ENCODE results near the gene PIMREG.

The PIMREG gene

DNA sequence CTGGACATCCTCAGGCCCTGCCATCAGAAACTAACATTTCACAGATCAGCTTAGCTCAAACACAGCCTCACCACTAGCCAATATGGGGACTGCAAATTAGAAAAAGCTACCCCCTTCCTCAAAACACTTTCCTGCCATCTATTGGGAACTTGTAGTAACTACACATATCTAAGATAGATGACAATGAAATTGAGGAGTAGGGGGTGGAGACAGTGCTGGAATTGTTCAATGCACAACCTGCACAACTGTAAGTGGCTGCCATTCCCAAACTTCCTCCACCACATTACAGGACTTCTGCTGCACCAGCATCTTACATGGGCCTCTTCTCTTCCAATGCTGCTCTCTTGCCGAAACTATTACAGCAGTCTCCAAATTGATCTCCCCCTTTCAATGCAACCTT, 31.2 kb upstream of the PIMREG start:
- TF ChIP-seq, protein P1, sequence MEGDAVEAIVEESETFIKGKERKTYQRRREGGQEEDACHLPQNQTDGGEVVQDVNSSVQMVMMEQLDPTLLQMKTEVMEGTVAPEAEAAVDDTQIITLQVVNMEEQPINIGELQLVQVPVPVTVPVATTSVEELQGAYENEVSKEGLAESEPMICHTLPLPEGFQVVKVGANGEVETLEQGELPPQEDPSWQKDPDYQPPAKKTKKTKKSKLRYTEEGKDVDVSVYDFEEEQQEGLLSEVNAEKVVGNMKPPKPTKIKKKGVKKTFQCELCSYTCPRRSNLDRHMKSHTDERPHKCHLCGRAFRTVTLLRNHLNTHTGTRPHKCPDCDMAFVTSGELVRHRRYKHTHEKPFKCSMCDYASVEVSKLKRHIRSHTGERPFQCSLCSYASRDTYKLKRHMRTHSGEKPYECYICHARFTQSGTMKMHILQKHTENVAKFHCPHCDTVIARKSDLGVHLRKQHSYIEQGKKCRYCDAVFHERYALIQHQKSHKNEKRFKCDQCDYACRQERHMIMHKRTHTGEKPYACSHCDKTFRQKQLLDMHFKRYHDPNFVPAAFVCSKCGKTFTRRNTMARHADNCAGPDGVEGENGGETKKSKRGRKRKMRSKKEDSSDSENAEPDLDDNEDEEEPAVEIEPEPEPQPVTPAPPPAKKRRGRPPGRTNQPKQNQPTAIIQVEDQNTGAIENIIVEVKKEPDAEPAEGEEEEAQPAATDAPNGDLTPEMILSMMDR (IDR thresholded peaks at IDR 0.05; ENCODE audit: poor library complexity, severe bottlenecking): peak; percentile 73
- Histone ChIP-seq H3K27me3 (ENCODE audit: insufficient read depth, poor library complexity, severe bottlenecking) (no peaks in the 10 kb centered on the region), H3K36me3 (ENCODE audit: low read depth) (no peaks in the 10 kb centered on the region), H3K4me1 (ENCODE audit: insufficient read depth, poor library complexity, severe bottlenecking) (no peaks in the 10 kb centered on the region), H3K4me3 (ENCODE audit: severe bottlenecking) (no peak overlapping the region), H3K9me3 (ENCODE audit: severe bottlenecking) (no peaks in the 10 kb centered on the region), H3K27ac (ENCODE audit: poor library complexity, severe bottlenecking) (no peak overlapping the region)
- peak; percentile 50; the same call in 1 of the 3 replicates for ATAC-seq (ENCODE audit: low read depth)
- no peak for DNase-seq (ENCODE audit: low spot score)

DNA sequence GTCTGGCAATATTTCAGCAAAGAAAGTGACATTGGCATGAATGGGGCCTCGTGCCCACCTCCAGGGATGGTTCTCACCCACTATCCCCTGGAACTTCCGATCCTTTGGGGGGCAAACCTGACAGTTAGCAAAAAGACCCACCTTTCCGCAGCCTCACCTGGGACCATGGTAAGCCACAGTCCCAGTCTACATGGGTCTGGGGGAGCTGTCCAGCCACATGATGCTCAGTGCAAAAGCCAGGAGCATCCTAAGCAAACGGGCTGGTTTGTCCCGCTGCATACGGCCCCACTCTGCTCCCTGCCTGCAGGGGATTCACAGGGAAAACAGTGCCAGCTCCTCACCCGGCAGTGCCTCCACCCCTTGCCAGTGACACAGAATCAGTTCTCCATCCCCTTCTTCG, 28.6 kb upstream of the PIMREG start:
- Histone ChIP-seq H3K4me3 (ENCODE audit: severe bottlenecking) (no peak overlapping the region), H3K9me3 (ENCODE audit: severe bottlenecking) (no peaks in the 10 kb centered on the region), H3K36me3 (ENCODE audit: low read depth) (no peaks in the 10 kb centered on the region), H3K4me1 (ENCODE audit: insufficient read depth, poor library complexity, severe bottlenecking) (no peaks in the 10 kb centered on the region), H3K27ac (ENCODE audit: poor library complexity, severe bottlenecking) (no peak overlapping the region), H3K27me3 (ENCODE audit: insufficient read depth, poor library complexity, severe bottlenecking) (no peaks in the 10 kb centered on the region)
- TF ChIP-seq, protein P1 (IDR thresholded peaks at IDR 0.05; ENCODE audit: poor library complexity, severe bottlenecking): no peak
- DNase-seq (ENCODE audit: low spot score) (no peak), ATAC-seq (ENCODE audit: low read depth) (no peak)

DNA sequence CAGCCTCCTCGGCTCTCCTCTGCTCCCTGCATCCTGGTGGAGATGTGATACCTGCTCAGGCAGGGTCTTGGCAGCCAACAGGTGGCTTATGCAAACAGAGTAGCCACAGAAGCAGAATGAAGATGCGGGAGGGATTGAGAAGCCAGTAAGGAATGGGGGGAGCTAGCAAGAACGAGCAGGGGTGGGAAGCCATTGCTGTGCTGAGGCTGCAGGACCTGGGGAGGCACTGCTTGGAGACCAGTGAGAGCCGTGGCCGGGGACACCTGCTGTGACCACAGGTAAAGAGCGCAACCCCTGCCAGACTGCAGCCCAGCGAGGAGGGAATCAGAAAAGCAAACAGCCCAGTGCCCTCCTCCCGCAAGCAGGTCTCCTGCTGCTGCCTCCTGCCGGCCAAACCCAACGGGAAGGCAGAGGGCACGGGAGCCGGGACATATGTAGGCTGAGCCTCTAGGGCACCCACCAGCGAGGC, 24.0 kb upstream of the PIMREG start:
- DNase-seq (ENCODE audit: low spot score) (no peak), ATAC-seq (ENCODE audit: low read depth) (0 out of 3 replicates have a peak, but pooled peaks have one; percentile 8)
- no peaks in the 10 kb centered on the region for H3K9me3 ChIP-seq (ENCODE audit: severe bottlenecking)
- H3K36me3 ChIP-seq (ENCODE audit: low read depth): no peaks in the 10 kb centered on the region
- TF ChIP-seq, protein P1 (IDR thresholded peaks at IDR 0.05; ENCODE audit: poor library complexity, severe bottlenecking): peak; percentile 16
- H3K4me3 ChIP-seq (ENCODE audit: severe bottlenecking): no peak overlapping the region
- H3K27me3 ChIP-seq (ENCODE audit: insufficient read depth, poor library complexity, severe bottlenecking): no peaks in the 10 kb centered on the region
- H3K27ac ChIP-seq (ENCODE audit: poor library complexity, severe bottlenecking): no peak overlapping the region
- no peaks in the 10 kb centered on the region for H3K4me1 ChIP-seq (ENCODE audit: insufficient read depth, poor library complexity, severe bottlenecking)

DNA sequence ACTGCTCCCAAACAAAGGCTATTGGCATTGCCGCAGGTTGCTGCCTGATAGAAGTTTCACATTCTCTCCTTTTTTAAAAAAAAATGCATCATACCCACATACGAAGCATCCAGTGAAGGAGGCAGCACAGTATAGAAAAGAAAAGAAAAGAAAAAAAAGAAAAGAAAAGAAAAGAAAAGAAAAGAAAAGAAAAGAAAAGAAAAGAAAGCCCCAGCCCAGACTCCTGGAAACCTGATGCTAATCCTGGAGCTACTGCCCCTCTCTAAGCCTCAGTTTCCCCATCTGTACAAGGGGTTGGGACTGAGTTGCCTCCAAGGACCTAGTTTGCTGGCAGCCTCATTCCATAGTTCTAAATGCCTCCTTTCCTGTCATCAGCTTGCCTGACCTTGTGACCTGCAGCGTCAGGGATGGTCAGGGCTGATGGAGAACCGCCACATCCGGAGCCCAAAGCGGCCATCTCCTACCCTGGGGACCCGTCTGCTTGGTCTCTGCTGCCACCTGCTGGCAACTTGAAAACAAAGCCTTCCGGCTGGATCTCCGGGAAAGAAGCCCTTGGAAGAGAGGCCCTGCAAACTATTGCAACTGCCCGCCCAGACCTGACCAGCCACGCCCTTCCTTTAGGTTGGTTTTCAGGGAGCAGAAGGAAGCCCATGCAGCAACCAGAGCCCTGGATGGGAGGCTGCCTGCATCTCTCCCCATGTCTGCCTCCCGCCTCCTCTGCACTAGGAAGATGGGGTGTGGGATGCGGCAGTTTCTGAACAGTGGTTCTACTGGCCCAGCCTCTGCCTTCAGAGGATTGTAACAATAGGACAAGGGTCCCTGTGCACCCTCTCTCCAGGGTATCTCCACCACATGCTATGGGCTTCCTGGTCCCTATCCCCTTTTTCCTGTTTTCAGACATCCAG, 22.3 kb upstream of the PIMREG start:
- no peak overlapping the region for H3K27ac ChIP-seq (ENCODE audit: poor library complexity, severe bottlenecking)
- H3K9me3 ChIP-seq (ENCODE audit: severe bottlenecking): no peaks in the 10 kb centered on the region
- H3K36me3 ChIP-seq (ENCODE audit: low read depth): no peaks in the 10 kb centered on the region
- DNase-seq (ENCODE audit: low spot score) (peak; percentile 80), ATAC-seq (ENCODE audit: low read depth) (peak; percentile 90)
- TF ChIP-seq, protein P1 (IDR thresholded peaks at IDR 0.05; ENCODE audit: poor library complexity, severe bottlenecking): peak; percentile 92
- H3K4me3 ChIP-seq (ENCODE audit: severe bottlenecking): no peak overlapping the region
- no peaks in the 10 kb centered on the region for H3K4me1 ChIP-seq (ENCODE audit: insufficient read depth, poor library complexity, severe bottlenecking)
- H3K27me3 ChIP-seq (ENCODE audit: insufficient read depth, poor library complexity, severe bottlenecking): no peaks in the 10 kb centered on the region

Measured in RWPE2 (cell line).